Activated CD4-positive, alpha-beta T cell treated with anti-CD3 and anti-CD28 coated beads for 1 hour (primary cell): ENCODE data around the gene SCAANT1.
A peak's percentile ranks its signal among the peaks of the same experiment; 100 is the strongest.

Experiments
- DNase-seq: peaks from one replicate; pipeline ENCODE4 v3.0.0-alpha.2; 2020

SCAANT1 gene

DNA sequence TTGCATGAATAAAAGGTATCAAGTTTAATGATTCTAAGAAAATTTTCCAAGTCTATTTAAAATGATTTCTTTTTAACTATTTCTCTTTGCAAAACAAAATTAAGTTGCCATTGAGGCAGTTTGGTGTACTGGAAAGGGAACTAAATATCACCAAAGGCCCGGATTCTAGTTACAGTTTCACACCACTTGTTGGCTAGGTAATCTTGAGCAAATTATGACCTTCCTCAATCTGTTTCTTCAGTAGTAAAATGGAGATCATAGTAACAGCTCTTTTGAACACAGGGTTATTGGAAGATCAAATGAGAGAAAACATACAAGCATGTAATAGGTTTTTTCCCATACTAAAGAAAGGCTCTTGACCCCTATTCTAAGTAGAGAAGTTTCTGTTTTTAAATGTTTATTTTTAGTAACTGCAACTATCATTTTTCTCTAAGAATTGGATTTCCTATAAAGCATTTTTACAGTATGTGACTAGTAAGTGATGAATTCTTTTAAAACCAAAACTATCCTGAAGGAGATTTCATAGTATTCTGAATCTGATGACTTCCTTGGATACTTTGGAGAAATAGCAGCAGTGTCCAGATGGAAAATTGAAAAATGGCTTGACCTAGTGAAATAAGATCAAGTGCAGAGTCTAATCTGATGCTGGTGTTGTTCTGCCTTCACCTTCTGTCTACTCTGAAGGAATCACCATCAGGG, 15.7 kb downstream of the SCAANT1 start:
- no peak for DNase-seq

GRCh38 chr3:63895422-63896189, 16.6 kb downstream of the SCAANT1 start:
- no peak for DNase-seq

GRCh38 chr3:63892773-63893352, 19.3 kb downstream of the SCAANT1 start:
- DNase-seq = no peak

- no peak for DNase-seq
Measured at GRCh38 chr3:63891518-63891917, 20.7 kb downstream of the SCAANT1 start.

DNA sequence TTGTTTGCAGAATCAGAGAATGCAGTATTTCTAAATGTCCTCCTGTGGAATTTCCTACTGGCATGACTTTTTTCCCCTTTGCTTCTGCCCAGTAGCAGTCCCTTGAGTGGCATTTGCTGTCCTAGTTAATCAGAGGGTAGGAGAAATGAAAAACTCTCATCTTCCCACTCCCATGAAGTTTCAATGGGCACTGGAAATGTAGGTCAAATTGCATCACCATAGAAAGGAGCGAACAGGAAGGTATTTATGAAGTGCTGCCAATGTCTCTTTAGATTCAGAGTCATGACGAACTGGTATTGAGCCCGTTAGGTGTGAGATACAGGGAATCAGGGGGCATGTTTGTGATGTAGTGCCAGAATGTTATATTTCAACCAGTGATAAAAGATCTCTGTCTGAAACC, 25.3 kb downstream of the SCAANT1 start:
- no peak for DNase-seq

- no peak for DNase-seq
Measured at GRCh38 chr3:63880653-63881052, 31.5 kb downstream of the SCAANT1 start.

DNA sequence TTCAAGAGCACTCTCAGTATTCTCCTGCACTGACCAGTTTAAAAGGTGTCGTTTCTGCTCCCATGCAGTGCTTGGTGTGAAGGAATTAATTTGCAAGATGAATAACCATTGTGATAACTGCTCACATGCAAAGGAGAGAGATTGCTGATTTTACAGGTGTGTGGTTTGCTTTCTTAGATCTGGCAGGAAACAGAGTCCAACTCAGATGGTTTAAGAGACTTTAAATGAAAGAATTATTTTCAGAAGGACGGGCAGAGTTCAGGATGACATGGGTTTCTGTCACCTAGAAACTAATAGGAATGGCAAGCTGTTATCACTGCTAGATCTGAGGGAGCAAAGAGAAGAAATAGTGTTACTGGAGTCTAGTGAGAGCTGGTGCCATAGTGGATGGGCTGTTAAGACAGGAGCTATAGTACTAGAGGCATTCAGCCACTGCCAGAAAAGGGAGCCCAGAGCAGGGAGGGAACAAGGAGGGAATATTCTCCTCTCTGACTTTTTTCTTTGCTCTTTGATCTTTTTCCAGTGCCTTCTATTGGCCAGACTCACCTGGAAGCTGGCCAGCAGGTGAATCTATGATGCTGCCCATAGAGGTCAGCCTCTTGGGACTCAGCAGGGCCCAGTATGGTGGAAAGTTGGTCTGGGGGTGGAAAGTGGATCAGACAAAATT, 33.7 kb downstream of the SCAANT1 start:
- DNase-seq = no peak

GRCh38 chr3:63877737-63878393, 34.3 kb downstream of the SCAANT1 start:
- DNase-seq = no peak

DNA sequence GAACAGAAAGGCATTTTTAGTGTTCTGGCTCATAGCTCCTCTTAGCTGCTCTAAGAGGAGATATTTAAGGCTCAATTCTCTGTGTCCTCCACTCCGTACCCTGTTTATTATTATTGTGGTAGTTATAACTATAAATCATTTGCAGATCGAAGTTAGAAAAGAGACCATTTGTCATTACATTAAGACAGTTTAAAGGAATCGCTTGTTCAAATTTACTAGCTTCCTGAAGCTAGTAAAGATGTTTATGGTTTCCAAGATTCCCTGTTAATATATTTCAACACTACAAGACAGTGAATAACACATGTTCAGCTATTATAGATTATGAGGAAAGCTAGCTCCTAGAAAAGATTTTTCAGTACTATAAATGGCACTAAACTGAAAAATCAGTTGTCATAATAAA, 35.9 kb downstream of the SCAANT1 start:
- DNase-seq = no peak

GRCh38 chr3:63875510-63875909, 36.7 kb downstream of the SCAANT1 start:
- DNase-seq = no peak

DNA sequence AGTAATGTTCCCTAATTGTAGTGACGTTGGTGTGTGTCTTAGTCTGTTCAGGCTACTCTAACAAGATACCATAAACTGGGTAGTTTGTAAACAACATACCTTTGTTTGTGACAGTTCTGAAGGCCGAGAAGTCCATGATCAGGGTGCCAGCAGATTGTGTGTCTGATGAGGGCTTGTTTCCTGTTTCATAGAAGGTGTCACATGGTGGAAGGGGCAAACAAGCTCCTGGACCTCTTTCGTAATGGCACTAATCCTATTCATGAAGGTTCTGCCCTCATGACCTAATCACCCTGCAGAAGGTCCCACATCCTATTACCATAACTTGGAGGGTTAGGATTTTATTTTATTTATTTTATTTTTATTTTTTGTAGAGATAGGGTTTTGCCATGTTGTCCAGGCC, 37.4 kb downstream of the SCAANT1 start:
- no peak for DNase-seq

- no peak for DNase-seq
Measured at GRCh38 chr3:63872135-63872924, 39.9 kb downstream of the SCAANT1 start.

DNA sequence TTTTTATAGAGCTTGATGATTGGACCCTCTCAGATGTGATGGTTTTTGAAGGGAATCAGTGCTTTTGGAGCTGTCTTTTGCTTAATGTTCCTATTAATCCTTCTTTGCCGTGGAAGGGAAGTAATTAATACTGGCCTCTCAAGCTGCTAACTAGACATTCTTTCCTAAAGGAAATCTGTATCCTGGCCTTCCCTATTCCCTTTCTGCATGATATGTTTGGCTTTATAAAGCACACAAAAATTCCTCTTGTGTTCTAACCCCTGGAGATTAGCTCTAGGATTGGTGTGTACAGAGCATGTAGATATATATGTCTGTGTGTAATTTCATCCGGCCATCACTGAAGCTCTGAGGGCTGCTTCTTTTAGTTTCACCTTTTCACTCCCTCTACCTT, 41.6 kb downstream of the SCAANT1 start:
- DNase-seq = no peak

- DNase-seq = no peak
Measured at GRCh38 chr3:63869940-63870614, 42.1 kb downstream of the SCAANT1 start.

GRCh38 chr3:63867225-63867624, 45.0 kb downstream of the SCAANT1 start:
- DNase-seq = no peak

- no peak for DNase-seq
Measured at GRCh38 chr3:63864965-63865327, 47.2 kb downstream of the SCAANT1 start.

- DNase-seq = no peak
Measured at GRCh38 chr3:63864008-63864964, 47.9 kb downstream of the SCAANT1 start.

GRCh38 chr3:63863150-63864007, 48.8 kb downstream of the SCAANT1 start, which contains the start of the genes ATXN7 and THOC7:
Gene ATXN7 (plus strand): TSS chr3:63863867. CDS start chr3:63912599, 48,732 bp downstream.
Gene THOC7 (minus strand): TSS chr3:63863805. CDS start chr3:63863790, 15 bp downstream.
- peak; percentile 54 for DNase-seq

DNA sequence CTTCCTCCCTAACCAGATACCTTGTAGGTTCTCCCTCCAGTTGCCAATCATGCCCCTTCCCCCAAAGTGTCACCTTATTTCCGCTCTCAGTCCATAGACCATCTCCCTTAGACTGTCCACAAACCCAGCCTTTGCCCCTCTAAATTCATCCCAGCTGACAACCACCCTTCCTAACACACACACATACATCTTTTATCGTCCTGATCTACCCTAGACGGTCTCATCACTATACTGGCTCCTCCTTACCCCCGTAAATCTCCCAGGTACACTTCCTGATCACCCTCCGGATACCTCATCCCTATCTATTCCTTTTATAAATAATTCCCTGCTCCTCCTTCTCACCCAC, 49.4 kb downstream of the SCAANT1 start:
- DNase-seq = no peak
